GM06990 (cell line): ENCODE data around the gene STK17B.
"Not testable (repeated sequence)": the region's sequence is repeated elsewhere in the genome, so short reads cannot be mapped to it uniquely, and the experiment has no call there.

ENCODE experiments used
- DNase-seq: peaks from one replicate; pipeline ENCODE4 v3.0.0-alpha.2; 2011; ENCODE audit not compliant: insufficient read length; ENCODE audit errors: extremely low read depth
- H3K27me3 ChIP-seq: replicated peaks from 2 replicates; pipeline ENCODE4 v1.6.0; 2011; ENCODE audit warnings: low read length; ENCODE audit not compliant: control insufficient read depth, insufficient read depth
- H3K36me3 ChIP-seq: 2 replicates; pipeline ENCODE4 v1.5.1; 2011; ENCODE audit warnings: low read length; ENCODE audit not compliant: control insufficient read depth, insufficient read depth
- H3K4me3 ChIP-seq: replicated peaks from 2 replicates; pipeline ENCODE4 v1.5.1; 2011; ENCODE audit warnings: low read depth, mild to moderate bottlenecking, control low read depth, low read length
- TF ChIP-seq, protein P1 (sequence below): IDR thresholded peaks from 2 replicates; pipeline ENCODE4 v1.5.1; 2011; ENCODE audit warnings: low read length, control low read depth, mild to moderate bottlenecking, inconsistent platforms; ENCODE audit not compliant: insufficient read depth, poor library complexity, severe bottlenecking

The STK17B gene

DNA sequence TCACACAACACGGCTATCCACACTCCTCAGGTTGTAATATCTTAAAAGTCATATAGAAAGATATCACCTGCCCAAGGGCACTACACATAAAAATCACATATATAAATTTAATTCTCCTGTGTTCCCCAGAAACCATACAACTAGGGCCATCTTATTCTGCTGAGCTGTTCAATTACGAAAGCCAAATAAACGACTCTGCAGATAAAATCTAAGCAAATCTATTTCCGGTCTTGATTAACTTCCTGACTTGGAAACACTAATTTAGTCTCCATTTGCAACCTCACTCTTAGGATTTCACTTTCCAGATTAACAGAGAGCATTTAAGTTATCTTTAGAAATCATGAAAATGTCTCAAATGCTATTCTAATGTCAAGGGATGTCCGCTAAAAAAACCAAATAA is 23.9 kb upstream of the STK17B start:
- Histone ChIP-seq H3K4me3 (no peak overlapping the region), H3K27me3 (no peaks in the 10 kb centered on the region), H3K36me3 (no peaks in the 10 kb centered on the region)
- TF ChIP-seq, protein P1, sequence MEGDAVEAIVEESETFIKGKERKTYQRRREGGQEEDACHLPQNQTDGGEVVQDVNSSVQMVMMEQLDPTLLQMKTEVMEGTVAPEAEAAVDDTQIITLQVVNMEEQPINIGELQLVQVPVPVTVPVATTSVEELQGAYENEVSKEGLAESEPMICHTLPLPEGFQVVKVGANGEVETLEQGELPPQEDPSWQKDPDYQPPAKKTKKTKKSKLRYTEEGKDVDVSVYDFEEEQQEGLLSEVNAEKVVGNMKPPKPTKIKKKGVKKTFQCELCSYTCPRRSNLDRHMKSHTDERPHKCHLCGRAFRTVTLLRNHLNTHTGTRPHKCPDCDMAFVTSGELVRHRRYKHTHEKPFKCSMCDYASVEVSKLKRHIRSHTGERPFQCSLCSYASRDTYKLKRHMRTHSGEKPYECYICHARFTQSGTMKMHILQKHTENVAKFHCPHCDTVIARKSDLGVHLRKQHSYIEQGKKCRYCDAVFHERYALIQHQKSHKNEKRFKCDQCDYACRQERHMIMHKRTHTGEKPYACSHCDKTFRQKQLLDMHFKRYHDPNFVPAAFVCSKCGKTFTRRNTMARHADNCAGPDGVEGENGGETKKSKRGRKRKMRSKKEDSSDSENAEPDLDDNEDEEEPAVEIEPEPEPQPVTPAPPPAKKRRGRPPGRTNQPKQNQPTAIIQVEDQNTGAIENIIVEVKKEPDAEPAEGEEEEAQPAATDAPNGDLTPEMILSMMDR = no peak
- no peak for DNase-seq

DNA sequence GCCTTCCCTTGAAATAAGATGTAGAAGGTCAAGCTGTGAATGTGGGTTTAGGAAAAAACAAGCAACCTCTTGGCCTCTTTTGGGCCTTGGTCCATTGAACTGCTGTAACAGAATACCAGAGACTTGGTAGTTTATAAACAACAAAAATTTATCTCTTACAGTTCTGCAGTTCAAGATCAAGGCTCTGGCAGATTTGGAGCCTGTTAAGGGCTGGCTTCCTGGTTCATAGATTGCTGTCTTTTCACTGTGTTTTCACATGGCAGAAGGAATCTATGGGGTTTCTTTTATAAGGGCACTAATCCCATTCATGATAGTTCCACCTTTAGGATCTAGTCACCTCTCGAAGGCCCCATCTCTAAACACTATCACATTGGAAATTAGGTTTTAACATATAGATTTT is 20.2 kb upstream of the STK17B start:
- H3K36me3 ChIP-seq = no peaks in the 10 kb centered on the region
- no peak overlapping the region for H3K4me3 ChIP-seq
- no peaks in the 10 kb centered on the region for H3K27me3 ChIP-seq
- TF ChIP-seq, protein P1 = no peak
- no peak for DNase-seq

DNA sequence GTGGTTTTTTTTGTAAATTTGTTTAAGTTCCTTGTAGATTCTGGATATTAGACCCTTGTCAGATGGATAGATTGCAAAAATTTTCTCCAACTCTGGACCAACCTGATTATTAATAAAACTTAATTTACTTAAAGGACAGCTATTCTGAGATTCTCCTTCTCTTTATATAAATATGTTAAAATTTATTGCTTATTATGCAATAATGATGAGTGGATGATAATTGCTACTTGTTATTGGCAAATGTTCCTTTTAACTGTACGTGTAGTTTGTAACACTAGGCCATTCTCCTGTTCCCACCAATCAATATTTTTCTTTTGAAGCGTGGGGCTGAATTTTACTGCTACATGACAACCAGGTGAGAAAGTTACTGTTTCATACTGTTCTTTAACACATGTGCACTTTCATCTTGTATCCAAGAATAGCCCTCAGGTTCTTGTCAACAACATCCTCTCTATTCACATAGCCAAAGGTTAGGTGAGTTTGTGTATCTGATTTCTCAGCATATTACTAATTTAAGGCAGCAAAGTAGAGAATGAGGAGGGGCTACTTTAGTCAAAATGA is 16.6 kb upstream of the STK17B start:
- Histone ChIP-seq H3K36me3 (no peaks in the 10 kb centered on the region), H3K27me3 (no peaks in the 10 kb centered on the region), H3K4me3 (no peak overlapping the region)
- TF ChIP-seq, protein P1 = no peak
- DNase-seq = no peak

DNA sequence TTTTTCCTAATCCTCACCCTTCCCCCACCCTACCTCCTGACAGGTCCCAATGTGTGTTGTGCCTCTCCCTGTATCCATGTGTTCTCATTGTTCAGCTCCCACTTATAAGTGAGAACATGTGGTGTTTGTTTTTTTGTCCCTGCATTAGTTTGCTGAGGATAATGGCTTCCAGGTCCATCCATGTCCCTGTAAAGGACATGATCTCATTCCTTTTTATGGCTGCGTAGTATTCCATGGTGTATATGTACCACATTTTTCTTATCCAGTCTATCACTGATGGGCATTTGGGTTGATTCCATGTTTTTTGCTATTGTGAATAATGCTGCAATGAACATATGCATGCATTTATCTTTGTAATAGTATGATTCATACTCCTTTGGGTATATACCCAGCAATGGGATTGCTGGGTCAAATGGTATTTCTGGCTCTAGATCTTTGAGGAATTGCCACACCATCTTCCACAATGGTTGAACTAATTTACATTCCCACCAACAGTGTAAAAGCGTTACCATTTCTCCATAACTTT is 15.9 kb upstream of the STK17B start:
- not testable (repeated sequence) for DNase-seq, H3K36me3 ChIP-seq, H3K4me3 ChIP-seq, H3K27me3 ChIP-seq

DNA sequence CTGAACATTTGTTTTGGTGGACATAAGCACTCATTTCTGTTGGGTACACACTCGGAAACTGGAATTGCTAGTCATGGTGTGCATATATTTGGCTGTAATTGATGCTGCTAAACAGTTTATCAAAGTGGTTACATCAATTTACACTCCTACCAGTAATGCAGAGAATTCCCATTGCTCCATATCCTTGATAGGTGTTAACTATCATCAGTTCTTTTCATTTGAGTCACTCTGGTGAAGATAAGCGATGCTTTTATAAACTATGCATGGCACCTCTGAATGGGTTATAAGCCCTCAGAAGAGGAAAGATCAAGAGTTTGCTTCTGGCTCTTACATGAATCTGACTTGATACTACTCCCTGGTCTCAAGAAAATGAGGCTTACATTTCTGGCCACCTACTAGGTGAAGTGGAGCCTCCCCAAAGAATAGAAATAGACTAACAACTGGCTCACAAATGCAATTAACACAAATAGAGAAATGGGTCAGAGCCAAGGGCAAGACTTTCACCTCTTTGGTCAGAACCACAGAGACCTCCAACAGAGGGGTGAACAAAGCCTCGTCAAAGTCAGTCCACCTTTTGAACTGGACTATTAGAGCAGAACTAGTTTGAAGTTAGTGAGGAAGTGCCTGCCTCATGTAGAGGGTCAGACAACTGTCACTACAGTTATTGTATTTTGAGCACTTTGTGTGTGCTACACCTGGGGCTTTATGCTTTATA is 15.0 kb upstream of the STK17B start:
- TF ChIP-seq, protein P1 = no peak
- H3K4me3 ChIP-seq = no peak overlapping the region
- no peaks in the 10 kb centered on the region for H3K27me3 ChIP-seq
- DNase-seq = no peak
- H3K36me3 ChIP-seq = no peaks in the 10 kb centered on the region

DNA sequence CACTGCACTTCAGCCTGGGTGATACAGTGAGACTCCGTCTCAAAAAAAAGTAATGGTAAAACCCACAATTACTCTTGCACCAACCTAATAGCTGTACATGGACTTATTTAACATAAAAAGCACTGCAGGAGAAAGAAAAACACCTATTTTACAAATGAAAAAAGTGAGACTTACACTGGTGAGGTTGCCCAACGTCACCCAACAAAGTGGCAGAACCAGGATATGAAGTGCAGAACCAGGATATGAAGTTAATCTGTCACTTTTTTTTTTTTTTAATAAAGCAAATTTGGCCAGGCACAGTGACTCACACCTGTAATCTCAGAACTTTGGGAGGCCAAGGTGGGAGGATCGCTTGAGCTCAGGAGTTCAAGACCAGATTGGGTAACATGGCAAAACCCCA is 13.5 kb upstream of the STK17B start:
- DNase-seq = no peak
- TF ChIP-seq, protein P1 = no peak
- Histone ChIP-seq H3K36me3 (no peaks in the 10 kb centered on the region), H3K4me3 (no peak overlapping the region), H3K27me3 (no peaks in the 10 kb centered on the region)
